PC-3 (cell line): ENCODE measurements around the gene ETV6.

ENCODE experiments used
- EZH2 ChIP-seq: fragments of 300-600 bp; sonication (generic); IDR thresholded peaks from one replicate; pipeline ENCODE4 v1.6.1; 2017; ENCODE audit warnings: antibody characterized with exemption, mild to moderate bottlenecking, low read length; ENCODE audit not compliant: unreplicated experiment
- TF ChIP-seq, protein P1 (sequence below): fragments of 300-600 bp; sonication (generic); conservative IDR thresholded peaks from 2 replicates; pipeline ENCODE4 v1.5.1; 2017; ENCODE audit warnings: antibody characterized with exemption, low read depth, mild to moderate bottlenecking, low read length

DNA sequence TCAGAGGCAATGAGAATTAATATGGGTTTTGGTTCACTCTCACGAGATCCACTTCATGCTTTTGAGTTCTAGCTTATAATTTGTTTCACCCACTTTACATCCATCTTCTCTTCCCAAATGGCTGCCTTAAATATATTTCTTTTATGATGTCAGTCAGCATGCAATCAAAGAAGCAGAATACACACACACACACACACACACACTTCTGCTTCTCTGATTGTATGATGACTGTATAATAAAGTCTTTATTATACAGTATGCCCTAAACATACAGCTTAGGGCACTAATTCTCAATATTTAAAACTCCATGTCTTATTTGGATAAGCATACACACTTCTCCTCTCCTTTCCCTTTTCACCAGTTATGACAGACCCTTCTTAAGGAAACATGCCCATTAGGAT lies 6.7 kb upstream of the ETV6 start:
- TF ChIP-seq, protein P1, sequence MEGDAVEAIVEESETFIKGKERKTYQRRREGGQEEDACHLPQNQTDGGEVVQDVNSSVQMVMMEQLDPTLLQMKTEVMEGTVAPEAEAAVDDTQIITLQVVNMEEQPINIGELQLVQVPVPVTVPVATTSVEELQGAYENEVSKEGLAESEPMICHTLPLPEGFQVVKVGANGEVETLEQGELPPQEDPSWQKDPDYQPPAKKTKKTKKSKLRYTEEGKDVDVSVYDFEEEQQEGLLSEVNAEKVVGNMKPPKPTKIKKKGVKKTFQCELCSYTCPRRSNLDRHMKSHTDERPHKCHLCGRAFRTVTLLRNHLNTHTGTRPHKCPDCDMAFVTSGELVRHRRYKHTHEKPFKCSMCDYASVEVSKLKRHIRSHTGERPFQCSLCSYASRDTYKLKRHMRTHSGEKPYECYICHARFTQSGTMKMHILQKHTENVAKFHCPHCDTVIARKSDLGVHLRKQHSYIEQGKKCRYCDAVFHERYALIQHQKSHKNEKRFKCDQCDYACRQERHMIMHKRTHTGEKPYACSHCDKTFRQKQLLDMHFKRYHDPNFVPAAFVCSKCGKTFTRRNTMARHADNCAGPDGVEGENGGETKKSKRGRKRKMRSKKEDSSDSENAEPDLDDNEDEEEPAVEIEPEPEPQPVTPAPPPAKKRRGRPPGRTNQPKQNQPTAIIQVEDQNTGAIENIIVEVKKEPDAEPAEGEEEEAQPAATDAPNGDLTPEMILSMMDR = no peak
- no peak for TF ChIP-seq EZH2
